ENCODE data around the gene HES4. TPM values are rescaled to one million over a fixed set of nuclear protein-coding genes. Genes with fewer than 3 reads are reported as not detected.

Gene HES4
- total RNA-seq, 1 experiment from 2014 or later: 233 TPM

- Histone ChIP-seq H3K4me2 (ENCODE audit: low read length) (peak overlapping the region; percentile 98), H3F3A (ENCODE audit: low read length, unreplicated experiment) (no peaks in the 10 kb centered on the region), H2AFZ (ENCODE audit: low read length) (peak overlapping the region; percentile 80), H3K4me3 (ENCODE audit: low read length) (peak overlapping the region; percentile 64), H3K36me3 (ENCODE audit: low read depth, low read length) (no peaks in the 10 kb centered on the region), H3K4me1 (ENCODE audit: insufficient read depth, low read length) (peaks cover 13% of the 10 kb centered on the region), H3K9me3 (ENCODE audit: low read length) (no peaks in the 10 kb centered on the region), H3K9me2 (replicated peaks; ENCODE audit: low read length) (no peaks in the 10 kb centered on the region), H3K27ac (ENCODE audit: low read length) (peak overlapping the region; percentile 57), H4K20me1 (ENCODE audit: low read length) (no peaks in the 10 kb centered on the region), H3K79me2 (ENCODE audit: low read length) (no peaks in the 10 kb centered on the region), H3K27me3 (ENCODE audit: low read length) (no peaks in the 10 kb centered on the region), H3K9ac (ENCODE audit: low read length) (peak overlapping the region; percentile 53)
- no TSS peak for BruUV-seq (replicated peaks)
- ATAC-seq: peak; percentile 93
- intact Hi-C loops (cut with micrococcal nuclease): no loop called here
- peak; percentile 80 for DNase-seq
- TF ChIP-seq EZH2 (IDR thresholded peaks at IDR 0.05; ENCODE audit: low read length, unreplicated experiment) (no peak), EZH2phosphoT487 (IDR thresholded peaks at IDR 0.05; ENCODE audit: borderline replicate concordance, low read length) (no peak)
- TF ChIP-seq, protein P1, sequence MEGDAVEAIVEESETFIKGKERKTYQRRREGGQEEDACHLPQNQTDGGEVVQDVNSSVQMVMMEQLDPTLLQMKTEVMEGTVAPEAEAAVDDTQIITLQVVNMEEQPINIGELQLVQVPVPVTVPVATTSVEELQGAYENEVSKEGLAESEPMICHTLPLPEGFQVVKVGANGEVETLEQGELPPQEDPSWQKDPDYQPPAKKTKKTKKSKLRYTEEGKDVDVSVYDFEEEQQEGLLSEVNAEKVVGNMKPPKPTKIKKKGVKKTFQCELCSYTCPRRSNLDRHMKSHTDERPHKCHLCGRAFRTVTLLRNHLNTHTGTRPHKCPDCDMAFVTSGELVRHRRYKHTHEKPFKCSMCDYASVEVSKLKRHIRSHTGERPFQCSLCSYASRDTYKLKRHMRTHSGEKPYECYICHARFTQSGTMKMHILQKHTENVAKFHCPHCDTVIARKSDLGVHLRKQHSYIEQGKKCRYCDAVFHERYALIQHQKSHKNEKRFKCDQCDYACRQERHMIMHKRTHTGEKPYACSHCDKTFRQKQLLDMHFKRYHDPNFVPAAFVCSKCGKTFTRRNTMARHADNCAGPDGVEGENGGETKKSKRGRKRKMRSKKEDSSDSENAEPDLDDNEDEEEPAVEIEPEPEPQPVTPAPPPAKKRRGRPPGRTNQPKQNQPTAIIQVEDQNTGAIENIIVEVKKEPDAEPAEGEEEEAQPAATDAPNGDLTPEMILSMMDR (conservative IDR thresholded peaks at IDR 0.05; ENCODE audit: low read depth, low read length): peak; percentile 69
- CTCF ChIA-PET: interaction anchor here (0.6 to 1.5 kb wide), 2 partner anchors 9 to 88 kb away, joined by 4 to 14 read pairs; partner anchors contain the start of gene PLEKHN1
- POLR2A ChIA-PET (ENCODE audit: unreplicated experiment): interaction anchor here (0.6 to 0.8 kb wide), 3 partner anchors 24 to 638 kb away, joined by 3 to 7 read pairs (median 4); no protein-coding TSS in a partner anchor
These were observed 23.8 kb downstream of the HES4 start for GRCh38 chr1:975896-976683.

DNA sequence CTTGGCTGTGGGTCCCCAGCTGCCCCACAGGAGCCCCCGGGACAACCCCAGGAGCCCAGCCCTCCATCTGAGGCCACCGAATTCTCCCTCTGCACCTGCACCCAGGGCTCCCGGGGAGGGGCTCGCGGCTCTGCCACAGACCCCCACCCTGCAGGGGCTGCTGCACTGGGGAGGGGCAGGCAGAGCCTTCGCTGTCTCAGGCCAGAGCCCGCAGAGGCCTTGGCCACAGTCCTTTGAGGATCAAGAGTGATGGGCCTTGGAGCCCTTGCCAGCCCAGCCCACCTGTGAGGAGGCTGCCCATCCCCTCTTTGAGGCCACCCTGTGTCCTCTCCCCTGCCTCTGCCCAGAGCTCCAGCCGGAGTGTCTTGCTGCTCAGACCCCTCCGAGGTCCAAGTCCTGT, 24.5 kb downstream of the HES4 start:
- DNase-seq (no peak), ATAC-seq (no peak)
- no peak overlapping the region for H2AFZ ChIP-seq (ENCODE audit: low read length)
- H3K4me1 ChIP-seq (ENCODE audit: insufficient read depth, low read length): peaks cover 13% of the 10 kb centered on the region
- H3K27ac ChIP-seq (ENCODE audit: low read length): no peak overlapping the region
- no peaks in the 10 kb centered on the region for H3K9me3 ChIP-seq (ENCODE audit: low read length)
- ChIA-PET POLR2A (ENCODE audit: unreplicated experiment) (interaction anchor here (0.6 kb wide), 1 partner anchor 25 kb away, joined by 3 read pairs; no protein-coding TSS in a partner anchor), CTCF (interaction anchor here (1.5 kb wide), 1 partner anchor 9 kb away, joined by 14 read pairs; the partner anchor contains the start of gene PLEKHN1)
- no peaks in the 10 kb centered on the region for H4K20me1 ChIP-seq (ENCODE audit: low read length)
- no peak for TF ChIP-seq EZH2phosphoT487 (IDR thresholded peaks at IDR 0.05; ENCODE audit: borderline replicate concordance, low read length)
- TF ChIP-seq, protein P1 (conservative IDR thresholded peaks at IDR 0.05; ENCODE audit: low read depth, low read length): no peak
- no peaks in the 10 kb centered on the region for H3F3A ChIP-seq (ENCODE audit: low read length, unreplicated experiment)
- H3K4me2 ChIP-seq (ENCODE audit: low read length): peak overlapping the region; percentile 98
- H3K36me3 ChIP-seq (ENCODE audit: low read depth, low read length): no peaks in the 10 kb centered on the region
- peak overlapping the region; percentile 64 for H3K4me3 ChIP-seq (ENCODE audit: low read length)
- TSS peak; percentile 49 for BruUV-seq (replicated peaks)
- H3K9me2 ChIP-seq (replicated peaks; ENCODE audit: low read length): no peaks in the 10 kb centered on the region
- no peaks in the 10 kb centered on the region for H3K27me3 ChIP-seq (ENCODE audit: low read length)
- no peak overlapping the region for H3K9ac ChIP-seq (ENCODE audit: low read length)
- no peaks in the 10 kb centered on the region for H3K79me2 ChIP-seq (ENCODE audit: low read length)
- intact Hi-C loops (cut with micrococcal nuclease): no loop called here
